WTC11 (cell line): ENCODE measurements around the gene TMC8. TPM values are rescaled to one million over a fixed set of nuclear protein-coding genes. Genes with fewer than 3 reads are reported as not detected.

Experiments used
- ATAC-seq: fragments of 200-7000 bp; cut with Tn5 transposase; 2 replicates; pipeline ENCODE4 v1.10.0; 2021; ENCODE audit warnings: mild to moderate bottlenecking, moderate library complexity
- CTCF ChIA-PET: fragments of 300-600 bp; sonication (Branson Sonifier 250); formaldehyde crosslinking; loops from one replicate; lab custom pipeline; 2021; ENCODE audit warnings: antibody characterized with exemption; lab: Charles Lee
- POLR2A ChIA-PET: fragments of 350-600 bp; sonication (Branson Sonifier 250); formaldehyde crosslinking; loops from one replicate; lab custom pipeline; 2021; ENCODE audit warnings: antibody characterized with exemption; lab: Charles Lee
- DNase-seq: peaks from one replicate; pipeline ENCODE4 v3.0.0; 2021; ENCODE audit warnings: low spot score
- H3K27ac Mint-ChIP-seq: 2 replicates; pipeline ENCODE4 v1.8.0; 2021; ENCODE audit warnings: mixed read lengths
- H3K27me3 Mint-ChIP-seq: 2 replicates; pipeline ENCODE4 v1.8.0; 2021; ENCODE audit warnings: low read depth, mild to moderate bottlenecking, moderate library complexity, mixed read lengths
- H3K36me3 Mint-ChIP-seq: 2 replicates; pipeline ENCODE4 v1.8.0; 2021; ENCODE audit warnings: mixed read lengths
- H3K4me1 Mint-ChIP-seq: 2 replicates; pipeline ENCODE4 v1.8.0; 2022; ENCODE audit warnings: mixed read lengths
- H3K4me3 Mint-ChIP-seq: 2 replicates; pipeline ENCODE4 v1.8.0; 2021; ENCODE audit warnings: mild to moderate bottlenecking, moderate library complexity, mixed read lengths
- H3K9me3 Mint-ChIP-seq: 2 replicates; pipeline ENCODE4 v1.8.0; 2021; ENCODE audit warnings: mixed read lengths
- FOXP1 ChIP-seq: sonication (generic); formaldehyde crosslinking; IDR thresholded peaks from 2 replicates; pipeline ENCODE4 v1.8.0; 2022; ENCODE audit warnings: missing genetic modification reagents, mild to moderate bottlenecking, moderate library complexity, borderline replicate concordance
- GTF2I ChIP-seq: fragments of 250-450 bp; sonication (Bioruptor Pico); conservative IDR thresholded peaks from 2 replicates; pipeline ENCODE4 v1.4.0; 2021; ENCODE audit warnings: mild to moderate bottlenecking
- HMGA2 ChIP-seq: fragments of 250-450 bp; sonication (Bioruptor Pico); IDR thresholded peaks from 2 replicates; pipeline ENCODE4 v1.4.0; 2021; ENCODE audit warnings: mild to moderate bottlenecking, moderate library complexity
- JAZF1 ChIP-seq: fragments of 250-450 bp; sonication (Bioruptor Pico); IDR thresholded peaks from 2 replicates; pipeline ENCODE4 v1.9.0; 2021; ENCODE audit warnings: moderate library complexity, mild to moderate bottlenecking, inconsistent platforms
- OVOL2 ChIP-seq: fragments of 250-450 bp; sonication (Bioruptor Pico); IDR thresholded peaks from 2 replicates; pipeline ENCODE4 v1.9.0; 2021; ENCODE audit warnings: mild to moderate bottlenecking, borderline replicate concordance
- PRRX2 ChIP-seq: fragments of 250-450 bp; sonication (Bioruptor Pico); IDR thresholded peaks from 2 replicates; pipeline ENCODE4 v1.8.0; 2021; ENCODE audit warnings: mild to moderate bottlenecking
- RELA ChIP-seq: sonication (generic); formaldehyde crosslinking; IDR thresholded peaks from 2 replicates; pipeline ENCODE4 v1.8.1; 2022; ENCODE audit warnings: missing genetic modification reagents, mild to moderate bottlenecking, borderline replicate concordance
- SMAD3 ChIP-seq: sonication (generic); formaldehyde crosslinking; IDR thresholded peaks from 2 replicates; pipeline ENCODE4 v1.8.0; 2022; ENCODE audit warnings: missing genetic modification reagents, mild to moderate bottlenecking, borderline replicate concordance
- TEAD1 ChIP-seq: sonication (generic); formaldehyde crosslinking; IDR thresholded peaks from 2 replicates; pipeline ENCODE4 v1.8.0; 2022; ENCODE audit warnings: mild to moderate bottlenecking, missing genetic modification reagents
- TP53 ChIP-seq: sonication (generic); formaldehyde crosslinking; IDR thresholded peaks from 2 replicates; pipeline ENCODE4 v1.8.1; 2023; ENCODE audit warnings: mild to moderate bottlenecking, missing genetic modification reagents
- ZBTB21 ChIP-seq: sonication (generic); formaldehyde crosslinking; IDR thresholded peaks from 2 replicates; pipeline ENCODE4 v1.8.1; 2023; ENCODE audit warnings: mild to moderate bottlenecking, missing genetic modification reagents, borderline replicate concordance
- ZNF121 ChIP-seq: sonication (generic); formaldehyde crosslinking; IDR thresholded peaks from 2 replicates; pipeline ENCODE4 v1.8.0; 2023; ENCODE audit warnings: missing genetic modification reagents
- ZNF263 ChIP-seq: sonication (generic); formaldehyde crosslinking; IDR thresholded peaks from 2 replicates; pipeline ENCODE4 v1.8.1; 2022; ENCODE audit warnings: low read depth, mild to moderate bottlenecking, moderate library complexity, missing genetic modification reagents
- ZNF396 ChIP-seq: fragments of 250-450 bp; sonication (Bioruptor Pico); IDR thresholded peaks from 2 replicates; pipeline ENCODE4 v1.8.0; 2021; ENCODE audit warnings: mild to moderate bottlenecking, moderate library complexity, borderline replicate concordance
- ZNF416 ChIP-seq: fragments of 250-450 bp; sonication (Bioruptor Pico); IDR thresholded peaks from 2 replicates; pipeline ENCODE4 v1.9.0; 2021; ENCODE audit warnings: mild to moderate bottlenecking, inconsistent platforms
- total RNA-seq: library from RNA; stranded (reverse); gene quantifications from 3 replicates; pipeline ENCODE4 v1.2.3, GENCODE V29; 2021
- TF ChIP-seq, protein P1 (sequence below): sonication (generic); formaldehyde crosslinking; IDR thresholded peaks from 2 replicates; pipeline ENCODE4 v1.8.1; 2023; ENCODE audit warnings: mild to moderate bottlenecking, missing genetic modification reagents
- TF ChIP-seq, protein P2 (sequence below): sonication (generic); formaldehyde crosslinking; IDR thresholded peaks from 2 replicates; pipeline ENCODE4 v1.8.0; 2023; ENCODE audit warnings: missing genetic modification reagents, mild to moderate bottlenecking, borderline replicate concordance
- TF ChIP-seq, protein P3 (sequence below): fragments of 250-450 bp; sonication (Bioruptor Pico); IDR thresholded peaks from 2 replicates; pipeline ENCODE4 v1.8.0; 2021; ENCODE audit warnings: mild to moderate bottlenecking
- TF ChIP-seq, protein P4 (sequence below): sonication (generic); formaldehyde crosslinking; IDR thresholded peaks from 2 replicates; pipeline ENCODE4 v1.8.1; 2022; ENCODE audit warnings: mild to moderate bottlenecking, moderate library complexity, missing genetic modification reagents
- TF ChIP-seq, protein P5 (sequence below): sonication (generic); formaldehyde crosslinking; conservative IDR thresholded peaks from 2 replicates; pipeline ENCODE4 v1.8.1; 2023; ENCODE audit warnings: mild to moderate bottlenecking, low read depth, missing genetic modification reagents, moderate library complexity
- TF ChIP-seq, protein P6 (sequence below): fragments of 250-450 bp; sonication (Bioruptor Pico); conservative IDR thresholded peaks from 2 replicates; pipeline ENCODE4 v1.9.0; 2021; ENCODE audit warnings: mild to moderate bottlenecking
- TF ChIP-seq, protein P7 (sequence below): sonication (generic); formaldehyde crosslinking; IDR thresholded peaks from 2 replicates; pipeline ENCODE4 v1.8.0; 2022; ENCODE audit warnings: mild to moderate bottlenecking, missing genetic modification reagents

Gene TMC8
- total RNA-seq, 1 experiment from 2014 or later: 3.7 TPM

DNA sequence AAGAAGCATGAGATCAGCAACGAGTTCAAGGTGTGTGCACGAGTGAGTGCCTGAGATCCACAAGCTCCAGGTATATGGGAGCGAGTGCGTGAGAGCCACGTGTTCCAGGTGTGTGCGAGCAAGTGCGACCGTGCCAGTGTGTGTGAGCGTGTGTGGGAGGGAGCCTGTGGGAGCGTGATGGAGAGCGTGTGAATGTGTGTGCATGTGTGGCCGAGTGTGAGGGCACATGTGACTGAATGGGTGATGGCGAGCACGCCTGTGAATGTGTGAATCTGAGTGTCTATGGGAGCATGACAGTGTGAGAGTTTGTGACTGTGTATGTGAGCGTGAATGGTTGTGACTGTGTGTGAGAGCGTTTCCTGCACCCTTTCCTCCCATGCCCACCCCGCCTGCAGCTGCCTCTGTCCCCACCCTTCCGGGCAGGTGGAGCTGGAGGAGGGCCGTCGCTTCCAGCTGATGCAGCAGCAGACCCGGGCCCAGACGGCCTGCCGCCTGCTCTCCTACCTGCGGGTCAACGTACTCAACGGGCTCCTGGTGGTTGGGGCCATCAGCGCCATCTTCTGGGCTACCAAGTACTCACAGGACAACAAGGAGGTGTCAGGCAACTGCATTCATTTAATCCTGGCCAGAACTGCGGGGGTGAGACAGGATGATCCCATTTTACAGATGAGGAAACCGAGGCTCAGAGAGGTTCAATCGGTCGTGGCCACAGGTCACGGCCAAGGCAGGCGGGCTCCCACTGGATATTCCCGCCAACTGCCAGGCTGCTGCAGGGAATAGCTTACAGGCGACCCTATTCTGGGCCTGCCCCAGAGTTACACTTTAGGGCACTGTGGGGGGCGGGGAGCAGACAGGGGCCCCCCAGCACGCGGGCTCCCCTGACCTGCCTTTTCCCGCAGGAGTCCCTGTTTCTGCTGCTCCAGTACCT is 3.7 kb downstream of the TMC8 start:
- Mint-ChIP-seq H3K27me3 (peaks cover 17% of the 10 kb centered on the region), H3K27ac (no peak overlapping the region), H3K4me1 (peaks cover 40% of the 10 kb centered on the region), H3K9me3 (no peaks in the 10 kb centered on the region), H3K36me3 (no peaks in the 10 kb centered on the region), H3K4me3 (no peak overlapping the region)
- DNase-seq (peak; percentile 89), ATAC-seq (peak; percentile 75)
- ChIA-PET CTCF (interaction anchor here (0.6 to 10.2 kb wide), 11 partner anchors 19 to 765 kb away, joined by 3 to 82 read pairs (median 4); partner anchors contain the start of genes AFMID, TK1 and TNRC6C), POLR2A (no interaction called here)
- TF ChIP-seq, protein P1, sequence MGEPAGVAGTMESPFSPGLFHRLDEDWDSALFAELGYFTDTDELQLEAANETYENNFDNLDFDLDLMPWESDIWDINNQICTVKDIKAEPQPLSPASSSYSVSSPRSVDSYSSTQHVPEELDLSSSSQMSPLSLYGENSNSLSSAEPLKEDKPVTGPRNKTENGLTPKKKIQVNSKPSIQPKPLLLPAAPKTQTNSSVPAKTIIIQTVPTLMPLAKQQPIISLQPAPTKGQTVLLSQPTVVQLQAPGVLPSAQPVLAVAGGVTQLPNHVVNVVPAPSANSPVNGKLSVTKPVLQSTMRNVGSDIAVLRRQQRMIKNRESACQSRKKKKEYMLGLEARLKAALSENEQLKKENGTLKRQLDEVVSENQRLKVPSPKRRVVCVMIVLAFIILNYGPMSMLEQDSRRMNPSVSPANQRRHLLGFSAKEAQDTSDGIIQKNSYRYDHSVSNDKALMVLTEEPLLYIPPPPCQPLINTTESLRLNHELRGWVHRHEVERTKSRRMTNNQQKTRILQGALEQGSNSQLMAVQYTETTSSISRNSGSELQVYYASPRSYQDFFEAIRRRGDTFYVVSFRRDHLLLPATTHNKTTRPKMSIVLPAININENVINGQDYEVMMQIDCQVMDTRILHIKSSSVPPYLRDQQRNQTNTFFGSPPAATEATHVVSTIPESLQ (CRISPR knock-in tag): no peak
- TF ChIP-seq, protein P2, sequence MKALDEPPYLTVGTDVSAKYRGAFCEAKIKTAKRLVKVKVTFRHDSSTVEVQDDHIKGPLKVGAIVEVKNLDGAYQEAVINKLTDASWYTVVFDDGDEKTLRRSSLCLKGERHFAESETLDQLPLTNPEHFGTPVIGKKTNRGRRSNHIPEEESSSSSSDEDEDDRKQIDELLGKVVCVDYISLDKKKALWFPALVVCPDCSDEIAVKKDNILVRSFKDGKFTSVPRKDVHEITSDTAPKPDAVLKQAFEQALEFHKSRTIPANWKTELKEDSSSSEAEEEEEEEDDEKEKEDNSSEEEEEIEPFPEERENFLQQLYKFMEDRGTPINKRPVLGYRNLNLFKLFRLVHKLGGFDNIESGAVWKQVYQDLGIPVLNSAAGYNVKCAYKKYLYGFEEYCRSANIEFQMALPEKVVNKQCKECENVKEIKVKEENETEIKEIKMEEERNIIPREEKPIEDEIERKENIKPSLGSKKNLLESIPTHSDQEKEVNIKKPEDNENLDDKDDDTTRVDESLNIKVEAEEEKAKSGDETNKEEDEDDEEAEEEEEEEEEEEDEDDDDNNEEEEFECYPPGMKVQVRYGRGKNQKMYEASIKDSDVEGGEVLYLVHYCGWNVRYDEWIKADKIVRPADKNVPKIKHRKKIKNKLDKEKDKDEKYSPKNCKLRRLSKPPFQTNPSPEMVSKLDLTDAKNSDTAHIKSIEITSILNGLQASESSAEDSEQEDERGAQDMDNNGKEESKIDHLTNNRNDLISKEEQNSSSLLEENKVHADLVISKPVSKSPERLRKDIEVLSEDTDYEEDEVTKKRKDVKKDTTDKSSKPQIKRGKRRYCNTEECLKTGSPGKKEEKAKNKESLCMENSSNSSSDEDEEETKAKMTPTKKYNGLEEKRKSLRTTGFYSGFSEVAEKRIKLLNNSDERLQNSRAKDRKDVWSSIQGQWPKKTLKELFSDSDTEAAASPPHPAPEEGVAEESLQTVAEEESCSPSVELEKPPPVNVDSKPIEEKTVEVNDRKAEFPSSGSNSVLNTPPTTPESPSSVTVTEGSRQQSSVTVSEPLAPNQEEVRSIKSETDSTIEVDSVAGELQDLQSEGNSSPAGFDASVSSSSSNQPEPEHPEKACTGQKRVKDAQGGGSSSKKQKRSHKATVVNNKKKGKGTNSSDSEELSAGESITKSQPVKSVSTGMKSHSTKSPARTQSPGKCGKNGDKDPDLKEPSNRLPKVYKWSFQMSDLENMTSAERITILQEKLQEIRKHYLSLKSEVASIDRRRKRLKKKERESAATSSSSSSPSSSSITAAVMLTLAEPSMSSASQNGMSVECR (CRISPR knock-in tag): no peak
- TF ChIP-seq RELA (CRISPR knock-in tag): no peak
- TF ChIP-seq, protein P3, sequence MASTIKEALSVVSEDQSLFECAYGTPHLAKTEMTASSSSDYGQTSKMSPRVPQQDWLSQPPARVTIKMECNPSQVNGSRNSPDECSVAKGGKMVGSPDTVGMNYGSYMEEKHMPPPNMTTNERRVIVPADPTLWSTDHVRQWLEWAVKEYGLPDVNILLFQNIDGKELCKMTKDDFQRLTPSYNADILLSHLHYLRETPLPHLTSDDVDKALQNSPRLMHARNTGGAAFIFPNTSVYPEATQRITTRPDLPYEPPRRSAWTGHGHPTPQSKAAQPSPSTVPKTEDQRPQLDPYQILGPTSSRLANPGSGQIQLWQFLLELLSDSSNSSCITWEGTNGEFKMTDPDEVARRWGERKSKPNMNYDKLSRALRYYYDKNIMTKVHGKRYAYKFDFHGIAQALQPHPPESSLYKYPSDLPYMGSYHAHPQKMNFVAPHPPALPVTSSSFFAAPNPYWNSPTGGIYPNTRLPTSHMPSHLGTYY (CRISPR knock-in tag): no peak
- peak; percentile 97 for TF ChIP-seq ZNF121 (CRISPR knock-in tag)
- TF ChIP-seq ZNF263 (CRISPR knock-in tag): no peak
- no peak for TF ChIP-seq PRRX2 (CRISPR knock-in tag)
- TF ChIP-seq, protein P4, sequence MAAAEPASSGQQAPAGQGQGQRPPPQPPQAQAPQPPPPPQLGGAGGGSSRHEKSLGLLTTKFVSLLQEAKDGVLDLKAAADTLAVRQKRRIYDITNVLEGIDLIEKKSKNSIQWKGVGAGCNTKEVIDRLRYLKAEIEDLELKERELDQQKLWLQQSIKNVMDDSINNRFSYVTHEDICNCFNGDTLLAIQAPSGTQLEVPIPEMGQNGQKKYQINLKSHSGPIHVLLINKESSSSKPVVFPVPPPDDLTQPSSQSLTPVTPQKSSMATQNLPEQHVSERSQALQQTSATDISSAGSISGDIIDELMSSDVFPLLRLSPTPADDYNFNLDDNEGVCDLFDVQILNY (CRISPR knock-in tag): no peak
- TF ChIP-seq, protein P5, sequence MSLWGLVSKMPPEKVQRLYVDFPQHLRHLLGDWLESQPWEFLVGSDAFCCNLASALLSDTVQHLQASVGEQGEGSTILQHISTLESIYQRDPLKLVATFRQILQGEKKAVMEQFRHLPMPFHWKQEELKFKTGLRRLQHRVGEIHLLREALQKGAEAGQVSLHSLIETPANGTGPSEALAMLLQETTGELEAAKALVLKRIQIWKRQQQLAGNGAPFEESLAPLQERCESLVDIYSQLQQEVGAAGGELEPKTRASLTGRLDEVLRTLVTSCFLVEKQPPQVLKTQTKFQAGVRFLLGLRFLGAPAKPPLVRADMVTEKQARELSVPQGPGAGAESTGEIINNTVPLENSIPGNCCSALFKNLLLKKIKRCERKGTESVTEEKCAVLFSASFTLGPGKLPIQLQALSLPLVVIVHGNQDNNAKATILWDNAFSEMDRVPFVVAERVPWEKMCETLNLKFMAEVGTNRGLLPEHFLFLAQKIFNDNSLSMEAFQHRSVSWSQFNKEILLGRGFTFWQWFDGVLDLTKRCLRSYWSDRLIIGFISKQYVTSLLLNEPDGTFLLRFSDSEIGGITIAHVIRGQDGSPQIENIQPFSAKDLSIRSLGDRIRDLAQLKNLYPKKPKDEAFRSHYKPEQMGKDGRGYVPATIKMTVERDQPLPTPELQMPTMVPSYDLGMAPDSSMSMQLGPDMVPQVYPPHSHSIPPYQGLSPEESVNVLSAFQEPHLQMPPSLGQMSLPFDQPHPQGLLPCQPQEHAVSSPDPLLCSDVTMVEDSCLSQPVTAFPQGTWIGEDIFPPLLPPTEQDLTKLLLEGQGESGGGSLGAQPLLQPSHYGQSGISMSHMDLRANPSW: no peak
- TF ChIP-seq TP53 (CRISPR knock-in tag): no peak
- no peak for TF ChIP-seq JAZF1 (CRISPR knock-in tag)
- TF ChIP-seq GTF2I (CRISPR knock-in tag): peak; percentile 98
- TF ChIP-seq, protein P6, sequence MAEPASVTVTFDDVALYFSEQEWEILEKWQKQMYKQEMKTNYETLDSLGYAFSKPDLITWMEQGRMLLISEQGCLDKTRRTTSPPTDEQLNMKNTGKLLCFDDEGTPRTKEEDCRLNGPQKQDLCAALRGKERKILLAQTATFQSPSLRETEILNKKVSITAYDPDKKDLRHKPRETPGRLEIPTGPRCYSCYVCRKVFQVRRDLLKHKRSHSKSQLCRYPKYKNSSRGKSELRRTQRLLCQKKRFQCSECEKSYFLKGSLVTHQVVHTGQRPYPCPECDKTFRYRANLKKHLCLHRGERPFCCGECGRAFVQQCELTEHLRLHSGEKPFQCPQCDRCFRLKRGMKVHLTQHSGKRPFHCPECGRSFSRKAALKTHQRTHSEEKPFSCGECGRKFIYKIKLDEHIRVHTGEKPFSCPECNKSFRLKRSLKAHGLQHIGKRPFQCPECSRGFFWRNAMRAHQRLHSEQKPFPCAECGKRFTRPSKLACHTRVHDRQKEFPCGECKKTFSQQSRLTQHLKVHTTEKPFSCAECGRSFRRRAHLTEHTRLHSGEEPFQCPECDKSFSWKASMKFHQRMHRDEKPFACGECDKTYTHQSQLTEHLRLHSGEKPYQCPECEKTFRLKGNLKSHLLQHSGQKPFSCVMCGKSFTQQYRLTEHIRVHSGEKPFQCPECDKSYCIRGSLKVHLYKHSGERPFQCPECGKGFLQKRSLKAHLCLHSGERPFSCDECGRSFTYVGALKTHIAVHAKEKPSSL (CRISPR knock-in tag): no peak
- peak; percentile 74; the same call in 1 of the 2 replicates for TF ChIP-seq ZNF396 (CRISPR knock-in tag)
- TF ChIP-seq OVOL2: no peak
- no peak for TF ChIP-seq SMAD3 (CRISPR knock-in tag)
- TF ChIP-seq TEAD1: 0 out of 2 replicates have a peak, but pooled peaks have one; percentile 16
- TF ChIP-seq, protein P7, sequence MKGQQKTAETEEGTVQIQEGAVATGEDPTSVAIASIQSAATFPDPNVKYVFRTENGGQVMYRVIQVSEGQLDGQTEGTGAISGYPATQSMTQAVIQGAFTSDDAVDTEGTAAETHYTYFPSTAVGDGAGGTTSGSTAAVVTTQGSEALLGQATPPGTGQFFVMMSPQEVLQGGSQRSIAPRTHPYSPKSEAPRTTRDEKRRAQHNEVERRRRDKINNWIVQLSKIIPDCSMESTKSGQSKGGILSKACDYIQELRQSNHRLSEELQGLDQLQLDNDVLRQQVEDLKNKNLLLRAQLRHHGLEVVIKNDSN (CRISPR knock-in tag): no peak
- no peak for TF ChIP-seq HMGA2 (CRISPR knock-in tag)
- no peak for TF ChIP-seq ZBTB21
- TF ChIP-seq ZNF416 (CRISPR knock-in tag): no peak
- no peak for TF ChIP-seq FOXP1 (CRISPR knock-in tag)
